Measurements from ENCODE around the gene FCHSD2.

DNA sequence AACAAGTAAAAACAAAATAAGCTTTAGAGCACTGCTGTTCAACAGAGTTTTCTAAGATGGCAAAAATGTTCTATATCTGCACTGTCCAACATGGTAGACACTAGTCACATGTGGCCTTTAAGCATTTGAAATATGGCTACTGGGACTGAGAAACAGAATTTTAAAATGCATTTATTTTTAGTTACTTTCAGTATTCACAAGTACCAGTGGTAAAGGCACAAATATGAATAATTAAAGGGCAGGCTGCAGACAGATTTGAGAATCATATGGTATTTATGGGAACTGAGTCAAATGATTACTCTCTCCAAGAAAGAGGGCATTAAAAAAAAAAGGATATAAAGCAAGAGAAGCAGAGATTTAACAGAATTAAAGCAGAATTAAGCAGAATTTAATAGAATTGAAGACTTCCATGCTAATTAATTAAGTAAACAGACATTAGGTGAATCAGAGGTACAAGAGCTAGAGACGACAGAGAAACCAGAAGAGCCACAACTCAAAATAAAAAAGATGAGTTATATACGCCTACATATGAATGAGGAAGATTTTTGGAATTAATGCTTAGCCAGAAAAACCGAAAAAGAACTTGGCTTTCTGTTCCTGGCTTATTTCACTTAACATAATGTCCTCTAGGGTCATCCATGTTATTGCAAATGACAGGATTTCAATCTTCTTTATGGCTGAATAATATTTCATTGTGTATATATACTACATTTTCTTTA lies 167.5 kb downstream of the FCHSD2 start:
- TF ChIP-seq YY1 (IDR thresholded peaks at IDR 0.05; ENCODE audit: insufficient read depth, insufficient read length) (no peak), ZNF274 (IDR thresholded peaks at IDR 0.05; ENCODE audit: low read depth, low read length) (no peak)

Data from NT2/D1 (cell line).